Parathyroid adenoma (tissue), 2 donors: Measurements from ENCODE around the gene PDIA5.

Source experiments
- H2AFZ ChIP-seq: fragments of 300-600 bp; sonication (generic); one replicate; pipeline ENCODE4 v1.7.0; 2017; ENCODE audit warnings: antibody characterized with exemption, mild to moderate bottlenecking
- H3K27ac ChIP-seq: fragments of 300-600 bp; sonication (generic); one replicate; pipeline ENCODE4 v1.7.0; 2017
- H3K27me3 ChIP-seq: fragments of 300-600 bp; sonication (generic); one replicate; pipeline ENCODE4 v1.7.0; 2017; ENCODE audit warnings: low read length; ENCODE audit not compliant: control insufficient read depth, insufficient read depth
- H3K36me3 ChIP-seq: fragments of 300-600 bp; sonication (generic); one replicate; pipeline ENCODE4 v1.7.0; 2017; ENCODE audit warnings: low read length; ENCODE audit not compliant: control insufficient read depth, insufficient read depth
- H3K4me1 ChIP-seq: fragments of 300-600 bp; sonication (generic); one replicate; pipeline ENCODE4 v1.7.0; 2017; ENCODE audit warnings: control low read depth
- H3K4me2 ChIP-seq: fragments of 300-600 bp; sonication (generic); one replicate; pipeline ENCODE4 v1.7.0; 2017; ENCODE audit warnings: low read length
- H3K4me3 ChIP-seq: fragments of 300-600 bp; sonication (generic); one replicate; pipeline ENCODE4 v1.7.0; 2017; ENCODE audit warnings: low read depth, low read length
- H3K79me2 ChIP-seq: fragments of 300-600 bp; sonication (generic); one replicate; pipeline ENCODE4 v1.7.0; 2017; ENCODE audit warnings: control low read depth
- H3K9ac ChIP-seq: fragments of 300-600 bp; sonication (generic); one replicate; pipeline ENCODE4 v1.7.0; 2017; ENCODE audit warnings: mild to moderate bottlenecking
- H3K9me3 ChIP-seq: fragments of 300-600 bp; sonication (generic); one replicate; pipeline ENCODE4 v1.7.0; 2017; ENCODE audit warnings: low read length; ENCODE audit not compliant: control insufficient read depth
- CTCF ChIP-seq: fragments of 300-600 bp; sonication (generic); IDR thresholded peaks from one replicate; pipeline ENCODE4 v1.7.0; 2017; ENCODE audit warnings: antibody characterized with exemption, mild to moderate bottlenecking
- donor health status: primary hyperparathyroidism.

PDIA5 gene

GRCh38 chr3:123119388-123119787 is 52.6 kb downstream of the PDIA5 start:
- H3K36me3 ChIP-seq = no peaks in the 10 kb centered on the region
- no peak overlapping the region for H3K4me3 ChIP-seq
- TF ChIP-seq CTCF = no peak
- no peak overlapping the region for H3K4me2 ChIP-seq
- H3K9ac ChIP-seq = no peak overlapping the region
- H3K27me3 ChIP-seq = no peaks in the 10 kb centered on the region
- H2AFZ ChIP-seq = no peak overlapping the region
- H3K27ac ChIP-seq = no peak overlapping the region
- H3K79me2 ChIP-seq = no peaks in the 10 kb centered on the region
- H3K4me1 ChIP-seq = no peaks in the 10 kb centered on the region
- no peaks in the 10 kb centered on the region for H3K9me3 ChIP-seq

- TF ChIP-seq CTCF = no peak
- Histone ChIP-seq H3K4me1 (no peaks in the 10 kb centered on the region), H3K79me2 (no peaks in the 10 kb centered on the region), H3K4me3 (no peak overlapping the region), H2AFZ (no peak overlapping the region), H3K9ac (no peak overlapping the region), H3K9me3 (no peaks in the 10 kb centered on the region), H3K36me3 (no peaks in the 10 kb centered on the region), H3K27ac (no peak overlapping the region), H3K27me3 (no peaks in the 10 kb centered on the region), H3K4me2 (no peak overlapping the region)
Measured at GRCh38 chr3:123119802-123120201, 53.0 kb downstream of the PDIA5 start.

DNA sequence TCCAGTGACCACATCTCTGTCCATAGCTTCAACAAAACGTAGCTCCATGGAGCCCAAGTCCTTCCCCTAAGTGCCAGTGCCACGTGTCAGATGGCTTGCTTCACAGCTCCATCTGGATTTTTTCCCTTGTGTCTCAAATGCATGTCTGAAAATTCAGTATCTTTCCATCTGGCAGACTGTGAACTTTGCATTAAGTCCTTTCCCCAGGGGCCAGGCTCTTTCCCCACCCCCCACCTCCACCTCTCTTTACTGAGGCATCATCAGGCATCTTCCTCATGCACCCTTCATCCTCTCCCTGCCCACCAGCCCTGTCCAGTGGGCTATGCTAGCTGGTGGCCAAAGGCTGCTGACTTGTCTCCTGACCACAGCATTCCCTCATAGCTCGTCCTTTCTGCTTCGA is 53.7 kb downstream of the PDIA5 start:
- H3K9ac ChIP-seq = no peak overlapping the region
- no peaks in the 10 kb centered on the region for H3K4me1 ChIP-seq
- H2AFZ ChIP-seq = no peak overlapping the region
- no peak overlapping the region for H3K27ac ChIP-seq
- no peaks in the 10 kb centered on the region for H3K36me3 ChIP-seq
- no peak overlapping the region for H3K4me2 ChIP-seq
- no peak overlapping the region for H3K4me3 ChIP-seq
- no peaks in the 10 kb centered on the region for H3K27me3 ChIP-seq
- no peak for TF ChIP-seq CTCF
- no peaks in the 10 kb centered on the region for H3K9me3 ChIP-seq
- H3K79me2 ChIP-seq = no peaks in the 10 kb centered on the region

- Histone ChIP-seq H3K9ac (no peak overlapping the region), H3K27ac (no peak overlapping the region), H3K9me3 (no peaks in the 10 kb centered on the region)
Measured at GRCh38 chr3:123122057-123122456, 55.2 kb downstream of the PDIA5 start.

More at GRCh38 chr3:123122057-123122456, 55.2 kb downstream of the PDIA5 start:
- Histone ChIP-seq H2AFZ (no peak overlapping the region), H3K4me3 (no peak overlapping the region), H3K79me2 (no peaks in the 10 kb centered on the region), H3K36me3 (no peaks in the 10 kb centered on the region), H3K4me1 (peaks cover 6% of the 10 kb centered on the region), H3K27me3 (no peaks in the 10 kb centered on the region), H3K4me2 (no peak overlapping the region)
- no peak for TF ChIP-seq CTCF
